Stimulated activated CD8-positive, alpha-beta memory T cell treated with anti-CD3 and anti-CD28 coated beads, Interleukin-4, amount 100 ng/mL, for 1 hour (primary cell): Measurements from ENCODE around the gene CHMP6.

Experiments
- DNase-seq, 2 donors: peaks; one replicate each; pipeline ENCODE4 v3.0.0-alpha.2; 2020; ENCODE audit warnings: low read depth in 2 of 2, low spot score in 1 of 2

The CHMP6 gene

DNA sequence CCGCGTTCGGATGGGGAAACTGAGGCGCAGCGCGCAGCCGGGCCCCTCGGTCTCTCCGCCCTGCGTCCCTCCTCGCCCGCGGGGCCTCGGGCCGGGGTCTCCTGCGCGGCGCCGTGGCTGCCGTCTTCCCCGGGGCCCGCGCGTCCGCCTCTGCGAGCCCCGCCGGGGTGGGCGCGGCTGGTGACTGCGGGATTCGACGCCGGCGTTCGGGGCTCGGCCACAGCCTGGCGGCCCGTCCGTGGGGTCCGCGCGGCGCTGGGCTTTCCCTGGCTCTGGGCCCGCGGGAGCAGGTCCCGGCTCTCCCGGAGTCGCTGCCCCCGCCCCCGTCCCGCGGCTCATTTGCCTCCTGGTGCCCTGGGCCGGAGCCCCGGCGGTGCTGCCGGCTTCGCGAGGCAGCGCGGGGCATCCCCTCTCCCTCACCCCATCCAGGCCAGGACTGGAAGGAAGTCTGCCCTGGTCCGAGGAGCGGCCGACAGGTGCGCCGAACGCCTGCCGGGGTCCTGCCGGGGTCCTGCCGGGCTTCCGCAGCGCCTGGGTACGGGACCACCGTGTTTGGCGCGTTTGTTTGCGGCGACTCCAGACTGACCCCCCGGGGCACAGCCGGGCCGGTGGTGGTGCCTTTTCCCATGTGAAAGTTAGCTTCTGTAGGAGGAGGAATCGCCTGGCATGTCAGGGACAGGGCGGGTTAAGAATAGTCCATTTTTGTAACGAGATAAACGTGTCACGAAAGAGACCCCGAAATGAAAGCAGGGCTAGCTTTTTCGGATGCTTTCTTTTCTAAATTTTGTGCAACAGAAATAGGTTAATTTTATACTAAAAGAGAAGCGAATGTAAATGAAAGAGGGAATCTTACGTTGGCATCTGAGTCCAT, 671 bp downstream of the CHMP6 start:
- DNase-seq, result no peak

DNA sequence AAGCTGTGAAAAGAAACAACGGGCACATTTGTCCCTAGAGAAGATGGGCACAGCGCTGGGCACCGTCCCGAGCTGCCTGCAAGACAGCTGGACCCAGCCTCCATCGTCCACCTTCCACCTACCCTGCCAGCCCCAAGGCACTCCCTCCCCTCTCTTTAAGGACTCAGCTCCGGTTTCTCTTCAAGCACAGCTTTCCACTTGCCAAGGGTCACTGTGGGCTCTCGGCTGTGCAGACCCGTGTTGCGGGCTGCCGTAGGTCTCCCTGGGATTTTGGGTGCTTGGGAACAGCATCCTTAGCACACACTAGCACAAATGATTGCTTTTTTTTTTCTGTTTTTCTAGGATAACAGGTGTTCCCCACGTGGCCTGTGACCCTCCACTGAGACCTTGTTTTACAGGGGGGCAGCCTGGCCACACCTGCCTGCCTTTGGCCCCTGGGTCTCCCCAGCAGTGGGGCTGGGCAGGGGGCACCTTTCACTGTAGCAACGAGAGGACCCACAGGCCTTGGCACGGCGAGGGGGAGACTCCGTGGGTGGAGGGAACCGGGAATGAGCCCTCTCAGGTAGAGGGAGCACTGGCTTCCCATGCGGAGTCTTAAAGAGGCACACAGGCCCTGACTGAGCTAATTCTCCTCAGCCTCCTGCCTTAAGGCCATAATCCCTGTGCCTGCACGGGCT, 1.4 kb downstream of the CHMP6 start:
- DNase-seq, result no peak

GRCh38 chr17:80995131-80995530, 3.5 kb downstream of the CHMP6 start:
- DNase-seq, result no peak

GRCh38 chr17:80996422-80997305, 5.0 kb downstream of the CHMP6 start:
- no peak for DNase-seq

GRCh38 chr17:80997424-80998117, 5.9 kb downstream of the CHMP6 start:
- DNase-seq, result no peak

DNA sequence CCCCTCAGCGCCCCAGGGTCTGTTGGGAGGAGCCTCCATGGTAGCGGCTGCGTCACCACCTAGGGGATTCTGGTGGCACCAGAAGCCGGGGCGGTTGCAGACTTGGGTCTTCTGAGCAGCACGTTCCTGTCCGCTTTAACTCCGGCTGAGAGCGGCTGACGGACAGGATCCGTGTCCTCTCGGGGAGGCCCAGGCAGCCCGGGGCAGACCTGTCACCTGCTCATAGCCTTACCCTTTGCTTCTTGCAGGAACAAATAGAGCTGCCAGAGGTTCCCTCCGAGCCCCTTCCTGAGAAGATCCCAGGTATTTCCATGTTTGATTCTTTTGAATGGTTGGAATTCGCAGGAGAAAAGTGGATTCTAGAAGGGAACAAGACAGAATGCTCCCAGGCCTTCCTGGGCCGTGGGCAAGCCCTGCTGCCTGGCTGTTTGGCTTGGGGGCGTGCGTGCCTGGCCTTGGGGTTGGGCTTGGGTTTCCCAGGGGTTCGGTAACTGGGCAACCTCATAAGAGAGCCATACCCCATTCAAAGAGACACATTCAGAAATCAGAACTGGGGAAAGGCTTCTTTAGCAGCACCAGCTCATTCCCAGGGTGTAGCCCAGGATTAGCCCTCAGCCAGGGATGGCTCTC, 6.6 kb downstream of the CHMP6 start:
- DNase-seq, result no peak

DNA sequence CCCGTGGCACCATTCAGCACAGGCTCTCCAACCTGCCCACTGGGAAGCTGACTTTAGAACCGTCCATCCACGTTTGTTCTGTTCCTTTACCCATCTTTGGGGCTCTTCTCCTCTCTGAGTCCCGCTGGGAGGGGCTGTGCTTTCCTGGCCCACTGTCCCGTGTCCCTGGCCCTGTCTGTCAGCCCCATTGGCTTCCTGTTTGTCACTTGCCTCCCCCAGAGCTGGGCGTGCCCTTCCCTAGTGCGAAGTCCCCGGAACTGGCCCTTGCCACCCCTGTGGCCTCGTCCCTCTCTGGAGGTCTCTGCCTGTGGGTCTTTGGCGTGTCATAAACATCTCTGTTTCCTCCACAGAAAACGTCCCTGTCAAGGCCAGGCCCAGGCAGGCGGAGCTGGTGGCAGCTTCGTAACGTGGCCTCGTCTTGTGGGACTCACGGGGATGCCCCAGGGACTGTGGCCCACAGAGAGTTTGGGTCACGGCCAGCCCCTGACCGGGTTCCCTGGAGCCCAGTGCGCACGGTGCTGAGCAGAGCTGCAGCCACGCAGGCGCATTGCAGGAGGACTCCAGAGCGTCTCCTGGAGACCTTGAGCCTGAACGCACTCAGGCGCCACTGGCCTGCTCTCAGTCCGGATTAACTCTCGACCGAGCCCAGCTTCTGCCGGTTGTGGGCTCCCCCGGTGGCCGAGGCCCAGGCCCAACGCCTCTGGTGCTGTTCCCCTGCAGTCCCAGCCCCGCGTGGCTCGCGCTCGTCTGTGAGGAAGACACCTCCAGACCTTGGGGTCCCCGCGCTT, 7.3 kb downstream of the CHMP6 start:
- DNase-seq, result no peak

DNA sequence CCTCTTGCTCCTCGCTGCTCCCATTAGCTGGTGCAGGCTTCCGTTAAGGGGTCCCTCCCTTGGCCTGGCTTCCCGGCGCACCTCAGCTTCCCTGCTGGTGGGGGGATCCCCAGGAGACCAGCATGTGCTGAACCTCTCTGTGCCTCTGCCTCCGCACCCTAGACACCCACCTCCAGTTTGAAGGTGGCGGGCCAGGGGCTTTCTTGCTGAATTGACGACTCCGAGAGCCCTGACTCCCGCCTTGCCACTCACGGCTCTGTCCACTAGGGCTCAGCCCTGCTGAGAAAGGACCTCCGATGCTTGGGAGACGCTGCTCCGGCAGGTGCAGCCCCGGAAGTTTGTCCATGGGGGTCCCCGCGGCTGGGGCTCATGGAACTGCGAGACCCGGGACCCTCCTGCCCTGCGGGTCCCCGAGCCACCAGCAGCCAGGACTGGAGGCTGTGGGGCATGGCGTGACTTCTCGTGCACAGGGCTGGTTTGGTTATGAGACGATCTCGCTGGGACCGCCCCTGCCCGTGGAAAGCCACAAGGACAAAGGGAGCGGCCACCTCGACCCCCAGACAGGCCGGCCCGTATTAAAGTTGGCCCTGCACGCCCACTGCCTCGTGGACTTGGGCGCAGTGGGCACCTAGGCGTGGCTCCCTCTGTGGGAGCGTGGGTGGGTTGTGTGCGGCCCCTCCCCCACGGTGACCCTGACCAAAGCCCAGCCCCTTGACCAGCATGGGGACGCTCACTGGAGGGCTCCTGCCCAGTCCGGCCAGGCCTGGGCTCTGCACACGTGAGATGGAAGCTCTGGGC, 8.1 kb downstream of the CHMP6 start:
- DNase-seq, result no peak

DNA sequence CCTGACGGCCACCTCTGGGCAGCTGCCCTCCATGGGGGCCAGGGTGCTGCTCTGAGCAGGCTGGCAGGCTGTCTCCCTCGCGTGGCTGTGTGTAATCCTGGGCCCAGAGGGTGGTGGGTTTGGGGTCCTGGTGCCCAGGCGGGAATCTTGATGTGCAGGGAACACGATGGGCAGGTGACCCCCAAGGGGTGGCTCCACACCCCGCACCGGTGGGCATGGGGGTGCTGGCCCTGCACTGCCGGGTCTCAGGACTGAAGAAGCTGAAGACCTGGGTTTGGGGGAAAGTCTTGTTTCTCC, 8.6 kb downstream of the CHMP6 start:
- DNase-seq, result no peak

DNA sequence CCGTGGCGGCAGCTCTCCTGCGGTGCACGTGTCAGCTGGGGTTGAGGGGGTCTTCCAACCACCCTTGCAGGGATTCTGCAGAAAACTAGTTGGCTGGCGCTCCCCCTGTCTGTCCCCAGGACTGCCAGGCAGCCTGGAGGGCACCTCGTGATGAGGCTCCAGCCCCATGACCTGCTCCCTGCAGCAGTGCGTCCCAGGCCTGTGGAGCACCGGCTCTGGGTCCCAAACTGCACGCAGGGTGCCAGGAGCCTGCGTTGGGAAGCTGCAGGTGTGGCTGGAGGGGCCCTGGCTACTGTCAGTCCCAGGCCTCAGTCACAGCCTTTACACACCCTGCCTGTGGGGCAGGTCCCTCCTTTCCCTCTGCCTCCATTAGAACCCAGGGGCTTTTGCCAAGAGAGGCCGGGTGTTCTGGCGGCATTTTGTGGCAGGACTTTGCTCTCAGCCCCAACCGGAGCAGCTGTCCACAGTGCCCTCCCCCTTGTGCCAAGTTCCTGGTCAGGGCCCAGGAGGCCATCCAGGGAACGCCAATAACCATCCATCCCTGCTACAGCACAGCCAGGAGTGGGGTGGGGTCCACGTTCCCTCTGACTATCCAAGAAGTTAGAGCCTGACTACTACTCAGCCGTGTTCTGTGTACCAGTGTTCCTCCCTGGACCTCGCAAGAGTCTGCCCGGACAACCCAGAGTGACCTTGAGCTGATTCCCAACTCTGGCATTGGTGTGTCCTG, 9.2 kb downstream of the CHMP6 start:
- no peak for DNase-seq

GRCh38 chr17:81002013-81002384, 10.4 kb downstream of the CHMP6 start:
- no peak for DNase-seq

DNA sequence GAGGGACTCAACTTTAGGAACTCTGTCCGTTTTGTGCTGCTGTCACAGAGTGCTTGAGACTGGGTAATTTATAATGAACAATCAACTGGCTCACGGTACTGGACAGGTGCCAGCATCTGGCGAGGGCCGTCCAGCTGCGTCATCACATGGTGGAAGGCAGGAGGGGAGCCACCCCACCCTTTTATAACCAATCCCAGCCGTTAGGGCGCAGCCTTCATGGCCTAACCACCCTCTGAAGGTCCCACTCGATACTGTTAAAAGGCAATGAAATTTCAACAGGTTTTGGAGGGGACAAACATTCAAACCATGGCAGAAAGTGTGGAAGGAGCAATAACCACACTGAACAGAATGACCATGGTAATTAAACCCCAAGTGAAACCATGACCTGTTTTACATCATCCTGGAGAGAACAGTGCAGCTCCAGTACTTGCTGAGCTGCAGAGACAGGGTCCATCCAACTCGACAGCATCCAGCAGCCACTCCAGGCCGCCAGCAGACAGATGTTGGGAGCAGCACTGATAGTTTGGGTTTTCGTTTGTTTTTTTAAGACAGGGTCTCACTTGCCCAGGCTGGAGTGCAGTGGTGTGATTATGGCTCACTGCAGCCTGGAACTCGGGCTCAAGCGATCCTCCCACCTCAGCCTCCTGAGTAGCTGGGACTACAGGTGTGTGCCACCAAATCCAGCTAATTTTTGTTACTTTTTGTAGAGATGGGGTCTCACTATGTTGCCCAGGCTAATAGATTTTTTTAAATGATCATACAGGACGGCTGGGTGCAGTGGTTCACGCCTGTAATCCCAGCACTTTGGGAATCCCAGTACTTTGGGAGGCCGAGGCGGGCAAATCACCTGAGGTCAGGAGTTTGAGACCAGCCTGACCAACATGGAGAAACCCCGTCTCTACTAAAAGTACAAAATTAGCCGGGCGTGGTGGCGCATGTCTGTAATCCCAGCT, 11.0 kb downstream of the CHMP6 start:
- DNase-seq, result no peak

DNA sequence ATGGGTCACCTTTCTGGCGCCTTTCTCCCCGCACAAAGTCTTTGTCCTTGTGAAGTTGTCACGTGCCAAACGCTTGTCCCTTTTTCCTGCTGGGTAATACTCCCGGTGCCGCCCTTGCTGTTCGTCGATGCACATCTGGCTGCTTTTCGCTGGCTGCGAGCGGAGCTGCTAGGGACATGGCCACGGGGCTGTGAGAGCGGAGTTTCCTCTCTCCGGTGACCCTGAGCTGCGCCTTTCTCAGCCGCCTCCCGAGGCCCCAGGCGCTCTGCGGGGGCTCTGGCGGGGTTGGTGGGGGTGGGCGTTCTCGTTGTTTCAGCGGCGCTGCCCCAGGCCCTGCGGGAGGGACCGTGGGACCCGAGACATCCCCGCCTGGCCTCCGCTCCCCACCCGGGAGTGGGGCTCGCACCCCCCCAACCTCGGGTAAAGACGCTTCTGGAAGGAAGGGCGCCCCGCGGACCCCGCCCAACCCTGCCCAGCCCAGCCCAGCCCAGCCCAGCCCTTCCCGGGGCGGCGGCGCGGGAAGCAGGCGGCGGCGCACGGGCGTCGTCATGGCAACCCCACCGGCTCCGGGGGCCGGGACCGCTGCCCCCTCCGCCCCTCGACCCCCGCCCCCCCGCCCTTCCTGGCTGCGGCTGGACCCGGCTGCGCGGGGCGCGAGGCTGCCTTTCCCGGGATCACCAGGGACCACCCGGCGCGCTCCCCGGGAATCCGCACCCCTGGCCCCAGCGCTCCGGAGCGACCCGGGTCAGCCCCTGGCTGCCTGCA, 12.3 kb downstream of the CHMP6 start:
- no peak for DNase-seq

- DNase-seq, result no peak
These were observed 15.2 kb downstream of the CHMP6 start for GRCh38 chr17:81006891-81007290.

GRCh38 chr17:81008140-81008539, 16.5 kb downstream of the CHMP6 start:
- DNase-seq, result no peak

- no peak for DNase-seq
These were observed 17.5 kb downstream of the CHMP6 start for GRCh38 chr17:81009136-81009535.

DNA sequence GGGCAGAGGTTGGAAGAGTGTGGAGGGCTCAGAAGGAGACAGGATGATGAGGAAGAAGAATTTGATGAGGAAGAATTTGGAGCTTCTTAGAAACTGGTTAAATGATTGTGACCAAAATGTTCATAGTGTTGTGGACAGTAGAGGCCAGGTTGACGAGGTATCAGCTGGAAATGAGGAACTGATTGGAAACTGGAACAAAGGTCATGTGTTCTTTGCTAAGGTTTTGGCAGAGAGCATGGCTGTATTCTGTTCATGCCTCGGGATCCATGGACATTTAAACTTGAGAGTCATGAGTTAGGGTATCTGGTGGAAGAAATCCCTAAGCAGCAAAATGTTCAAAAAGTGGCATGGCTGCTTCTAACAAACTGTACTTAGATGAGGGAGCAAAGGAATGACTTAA, 19.3 kb downstream of the CHMP6 start:
- DNase-seq, result no peak
